Midbrain (tissue), 1 donor: ENCODE measurements around the gene HHAT.
A peak's percentile ranks its signal among the peaks of the same experiment; 100 is the strongest.

Experiments used
- DNase-seq: peaks from one replicate; lab custom pipeline; 2025; lab: John Stamatoyannopoulos, UW

Gene HHAT

DNA sequence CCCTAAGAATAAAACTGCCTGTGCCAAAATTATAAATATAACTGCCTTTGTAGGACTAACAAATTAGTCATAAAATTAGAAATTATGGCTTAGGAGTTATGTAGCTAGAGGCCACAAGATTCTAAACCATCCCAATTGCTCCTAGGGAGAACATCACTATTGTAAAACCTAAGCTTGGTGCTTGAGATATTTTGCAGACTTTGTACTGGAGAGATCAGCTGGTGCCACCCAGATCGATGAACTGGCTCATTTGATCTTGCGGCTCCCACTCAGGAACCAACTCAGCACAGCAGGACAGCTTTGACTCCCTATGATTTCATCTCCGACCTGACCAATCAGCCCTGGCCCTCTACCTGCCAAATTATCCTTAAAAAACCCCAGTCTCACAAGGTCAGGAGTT is 30.6 kb downstream of the HHAT start:
- no peak for DNase-seq

DNA sequence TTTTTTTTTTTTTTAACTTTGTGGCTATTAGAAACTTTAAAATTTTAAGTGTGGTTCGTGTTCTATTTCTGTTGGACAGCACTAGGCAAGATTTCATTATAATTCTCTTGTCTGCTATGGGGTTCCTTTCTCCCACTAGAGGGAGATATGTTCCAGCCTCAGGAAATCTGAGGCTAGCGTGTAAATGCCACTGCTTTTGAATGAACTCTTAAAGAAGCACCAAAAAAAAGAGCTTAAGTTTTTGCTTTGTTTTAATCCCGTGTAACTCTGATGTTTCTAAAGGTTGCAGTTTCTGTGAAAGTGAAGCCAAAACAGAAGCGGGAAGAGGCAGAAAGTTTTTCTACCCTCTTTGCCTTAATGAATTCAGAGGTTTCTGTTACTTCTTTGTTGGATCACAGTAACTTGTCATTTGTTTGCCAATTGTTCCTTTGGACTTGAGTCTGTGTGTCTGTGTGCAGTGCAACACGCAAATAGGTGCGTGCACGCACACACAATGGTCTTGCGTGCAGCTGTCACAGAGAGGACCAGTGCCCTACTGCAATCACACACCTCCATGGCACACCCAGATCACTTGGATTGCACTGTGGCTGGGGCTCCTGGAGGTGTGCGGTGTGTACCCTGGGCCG is 32.3 kb downstream of the HHAT start:
- peak; percentile 69 for DNase-seq

DNA sequence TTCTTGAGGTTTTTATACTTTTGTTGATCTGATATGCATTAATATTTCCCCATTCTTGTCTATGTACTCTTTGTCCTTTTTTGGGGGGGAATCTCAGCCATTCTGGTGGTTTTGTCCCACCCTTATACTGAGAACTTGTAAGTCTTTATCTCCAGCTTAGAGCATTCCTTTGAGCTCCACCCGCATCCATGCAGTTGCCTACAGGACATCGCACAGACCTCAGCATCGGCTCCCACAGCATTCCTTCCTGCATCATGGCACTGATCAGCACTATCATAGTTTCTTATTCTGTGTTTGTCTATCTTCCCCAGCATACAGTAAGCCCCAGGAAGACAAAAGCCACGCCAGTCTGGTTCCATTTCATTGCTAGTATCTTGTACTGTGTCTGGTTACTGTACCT is 33.0 kb downstream of the HHAT start:
- no peak for DNase-seq

DNA sequence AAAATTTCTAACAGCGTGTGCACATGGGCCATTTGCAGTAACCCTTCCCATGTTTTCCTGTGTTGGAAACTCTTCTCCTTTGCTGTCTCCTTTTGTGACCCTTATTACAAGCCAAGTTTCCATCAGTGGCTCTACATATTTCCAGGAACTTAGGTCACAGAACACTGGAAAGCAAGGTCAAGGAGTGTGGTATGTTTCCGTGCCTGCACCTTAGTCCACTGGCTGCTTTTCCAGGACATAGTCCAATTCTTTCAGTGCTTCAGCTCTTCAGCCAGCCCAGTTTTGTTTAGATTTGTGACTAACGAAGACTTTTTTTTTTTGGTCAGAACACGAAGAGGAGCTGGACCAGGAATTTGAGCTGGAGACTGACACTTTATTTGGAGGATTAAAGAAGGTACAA is 33.8 kb downstream of the HHAT start:
- no peak for DNase-seq

DNA sequence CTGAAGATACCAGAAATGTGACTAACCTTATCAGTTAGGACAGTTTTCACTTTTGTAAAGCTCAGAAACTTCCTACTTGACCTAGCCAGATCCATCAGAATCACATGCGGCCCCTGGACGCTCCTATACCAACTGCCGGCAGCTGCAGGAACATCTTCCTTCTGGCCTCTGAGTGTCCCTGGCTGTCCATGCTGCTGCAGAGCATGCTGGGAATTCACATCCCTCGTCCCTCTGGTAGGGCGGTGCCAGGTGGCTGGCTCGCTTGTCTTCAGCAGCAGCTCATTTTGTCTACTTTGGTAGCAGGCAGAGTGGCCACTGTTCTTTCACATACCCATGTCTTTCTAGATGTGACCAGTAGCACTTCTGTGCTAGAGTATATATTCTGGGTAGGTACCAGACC is 34.4 kb downstream of the HHAT start:
- no peak for DNase-seq

DNA sequence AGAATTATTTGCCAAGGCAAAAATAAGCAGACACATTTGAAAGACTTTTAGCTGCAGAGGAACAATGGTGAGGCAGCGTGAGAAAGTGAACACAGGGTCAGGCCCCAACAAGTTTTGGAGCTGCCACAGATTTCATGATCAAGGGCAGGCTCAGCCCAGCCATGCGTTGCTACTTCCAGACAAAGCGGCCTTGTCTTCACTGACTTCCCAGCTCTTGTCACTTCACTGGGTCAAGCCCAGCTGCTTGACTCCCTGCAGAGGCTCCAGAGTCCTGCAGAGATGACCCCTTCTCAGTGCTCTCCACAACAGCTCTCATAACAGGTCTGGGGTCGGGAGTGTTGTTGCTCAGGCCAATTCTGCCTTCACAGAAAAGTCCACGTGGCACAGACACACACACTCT is 35.8 kb downstream of the HHAT start:
- peak; percentile 53 for DNase-seq

DNA sequence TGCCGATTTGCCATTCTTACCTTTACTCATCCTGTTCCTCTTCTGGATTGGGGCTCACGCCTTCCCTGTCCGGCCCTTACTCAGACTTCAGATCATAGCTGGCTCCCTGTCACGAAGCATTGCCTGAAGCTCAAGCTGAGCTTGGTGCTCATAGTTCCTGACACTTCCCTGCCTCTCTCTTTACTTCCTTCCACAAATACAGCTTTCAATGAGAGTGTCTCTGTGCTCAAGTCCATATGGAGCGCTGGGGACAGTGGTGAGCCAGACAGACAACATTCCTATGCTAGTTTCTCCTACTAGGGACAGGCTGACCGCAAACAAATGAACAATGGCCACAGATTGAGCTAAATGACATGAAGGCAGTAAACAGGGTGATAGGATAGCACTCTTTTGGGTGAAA is 38.1 kb downstream of the HHAT start:
- no peak for DNase-seq

DNA sequence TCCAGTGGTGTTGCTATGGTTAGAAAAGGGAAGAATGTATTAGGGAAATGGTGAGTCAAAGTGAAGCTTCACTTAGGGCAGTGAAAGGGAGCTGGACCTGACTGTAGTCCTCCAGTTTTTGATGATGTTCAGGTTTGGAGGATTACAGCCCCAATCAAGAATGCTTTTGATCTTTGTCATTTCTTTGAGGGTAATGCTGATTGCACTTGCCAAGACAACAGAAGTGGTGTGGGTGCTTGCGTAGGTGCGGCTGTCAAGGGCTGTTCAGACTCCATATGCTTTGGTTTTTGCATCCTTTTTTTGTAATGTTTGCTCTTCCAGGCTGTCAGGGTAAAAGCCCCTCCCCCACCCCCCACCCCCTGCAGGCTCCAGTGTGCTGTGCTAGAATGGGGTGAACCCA is 38.9 kb downstream of the HHAT start:
- no peak for DNase-seq

DNA sequence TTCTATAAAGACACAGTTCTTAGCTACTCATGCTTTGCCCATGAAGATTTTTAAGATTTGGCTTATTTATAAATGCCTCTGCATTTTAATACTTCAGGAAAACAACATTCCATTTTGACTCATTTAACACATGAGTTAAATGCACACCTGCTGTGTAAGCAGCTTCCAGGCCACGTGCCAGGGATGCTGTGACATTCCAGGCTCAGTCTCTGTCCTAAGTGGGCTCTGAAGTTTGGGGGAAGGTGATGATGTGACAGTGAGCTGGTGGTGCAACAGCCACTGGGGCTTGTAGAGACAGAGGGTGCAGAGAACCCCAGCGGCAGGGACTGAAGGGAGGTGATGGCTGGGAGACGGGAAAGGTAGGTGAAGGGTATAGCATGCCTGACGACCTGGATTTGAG is 40.7 kb downstream of the HHAT start:
- no peak for DNase-seq

DNA sequence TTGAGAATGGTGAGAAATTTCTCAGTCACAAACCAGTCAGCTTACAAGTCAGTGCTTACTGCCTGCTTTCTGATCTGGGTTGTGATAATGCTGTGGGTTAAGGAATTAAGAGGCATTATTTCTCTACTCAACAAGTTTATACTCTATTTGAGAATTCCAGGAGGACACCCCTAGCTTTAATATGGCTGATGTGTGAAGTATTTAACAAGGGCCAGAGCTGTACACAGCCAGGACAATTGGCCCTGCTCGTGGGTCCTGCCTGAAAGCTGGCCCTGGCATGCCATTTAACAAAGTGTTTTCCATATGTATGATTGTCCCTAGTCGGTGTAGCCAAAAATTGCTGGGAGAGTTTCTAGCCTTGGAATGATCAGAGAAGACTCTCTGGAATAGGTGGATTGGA is 43.2 kb downstream of the HHAT start:
- no peak for DNase-seq

DNA sequence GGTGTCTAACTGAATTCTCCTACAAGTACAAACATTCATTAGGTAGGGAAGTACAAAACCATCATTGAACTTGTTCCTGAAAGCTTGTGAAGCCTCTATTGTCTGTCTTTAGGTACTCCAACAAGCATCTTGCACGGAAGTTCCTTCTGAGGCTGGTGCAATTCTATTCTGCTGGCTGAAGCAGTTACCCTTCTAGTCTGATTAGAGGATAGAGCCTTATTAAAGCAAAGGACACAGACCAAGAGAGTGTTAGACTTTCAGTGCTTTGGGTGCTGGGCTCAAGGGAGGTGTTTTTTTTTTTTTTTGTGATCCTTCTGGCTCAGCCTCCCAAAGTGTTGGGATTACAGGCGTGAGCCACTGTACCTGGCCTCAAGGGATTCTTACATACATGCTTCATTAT is 43.8 kb downstream of the HHAT start:
- no peak for DNase-seq

DNA sequence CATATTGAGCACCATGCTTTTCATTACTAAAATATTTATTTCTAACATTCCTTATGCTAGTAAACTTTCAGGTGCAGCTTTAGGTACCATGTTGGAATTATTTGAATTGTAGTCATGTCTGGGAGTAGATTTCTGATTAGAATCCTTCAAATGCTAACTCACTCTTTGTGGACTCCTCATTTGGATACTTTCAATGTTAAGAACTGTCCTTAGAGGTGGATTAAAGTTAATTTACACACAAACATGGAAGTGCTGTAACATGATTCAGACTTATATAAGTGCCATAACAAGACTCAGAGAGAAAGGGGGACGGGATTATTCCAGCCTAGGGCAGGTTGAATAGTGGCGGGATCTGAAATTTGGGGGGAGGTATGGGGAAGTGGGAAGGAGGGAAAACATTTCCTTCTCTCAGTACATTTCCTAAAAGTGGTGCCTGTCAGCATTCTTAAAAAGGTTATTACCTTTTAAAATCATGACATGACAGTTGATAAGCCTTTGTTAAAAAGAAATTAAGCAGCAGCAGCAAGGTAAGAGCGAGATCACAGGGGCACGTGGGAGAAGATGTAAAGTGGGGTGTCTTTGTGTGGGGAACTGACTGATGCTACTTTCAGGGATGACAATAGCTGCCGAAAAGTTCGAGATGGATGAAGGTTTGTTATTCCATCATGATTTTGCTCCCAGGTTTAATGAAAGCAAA is 44.4 kb downstream of the HHAT start:
- no peak for DNase-seq

DNA sequence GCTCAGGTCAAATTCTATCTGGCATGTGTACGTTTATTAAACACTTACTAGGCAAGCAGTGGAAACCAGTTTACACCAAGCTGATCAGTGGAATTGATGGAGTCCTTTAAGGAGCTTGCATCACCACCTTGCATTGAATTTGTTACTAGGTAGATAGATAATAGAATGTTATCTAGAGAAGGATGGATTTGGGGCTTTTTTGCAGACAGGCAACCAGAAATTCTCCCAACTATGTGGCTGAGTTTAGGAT is 44.9 kb downstream of the HHAT start:
- DNase-seq, result no peak

DNA sequence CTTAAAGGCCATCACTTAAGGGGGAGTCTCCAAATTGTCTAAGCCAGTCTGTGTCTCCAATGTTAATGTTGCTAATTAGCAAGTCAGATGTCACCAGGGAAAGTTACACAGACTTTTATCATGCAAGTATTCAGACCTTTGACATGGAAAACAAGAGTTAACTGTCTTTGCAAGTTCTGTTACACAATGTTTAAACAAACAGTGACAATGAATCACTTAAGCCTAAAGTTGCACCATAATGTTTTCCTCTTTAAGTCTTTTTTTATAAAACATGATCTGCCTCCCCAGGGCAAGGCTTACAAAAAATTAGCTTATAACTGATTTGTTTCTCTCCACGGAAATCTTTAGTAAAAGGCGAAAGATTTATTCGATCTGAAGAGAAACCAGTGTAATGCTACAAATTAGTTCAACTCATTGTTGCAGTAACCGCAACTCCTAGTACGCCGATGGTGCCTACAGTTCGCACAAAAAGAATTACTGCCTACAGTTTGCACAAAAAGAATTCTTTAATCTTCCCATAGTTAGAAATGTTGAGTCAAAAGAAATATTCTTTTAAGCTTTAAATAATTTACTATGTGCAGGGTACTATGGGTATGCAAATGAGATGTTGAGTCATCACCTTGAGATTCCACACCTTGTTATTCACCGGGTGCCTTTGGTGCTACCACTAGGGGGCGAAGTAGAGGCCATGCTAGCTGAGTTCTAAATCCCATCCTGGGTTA is 45.3 kb downstream of the HHAT start:
- DNase-seq, result no peak

DNA sequence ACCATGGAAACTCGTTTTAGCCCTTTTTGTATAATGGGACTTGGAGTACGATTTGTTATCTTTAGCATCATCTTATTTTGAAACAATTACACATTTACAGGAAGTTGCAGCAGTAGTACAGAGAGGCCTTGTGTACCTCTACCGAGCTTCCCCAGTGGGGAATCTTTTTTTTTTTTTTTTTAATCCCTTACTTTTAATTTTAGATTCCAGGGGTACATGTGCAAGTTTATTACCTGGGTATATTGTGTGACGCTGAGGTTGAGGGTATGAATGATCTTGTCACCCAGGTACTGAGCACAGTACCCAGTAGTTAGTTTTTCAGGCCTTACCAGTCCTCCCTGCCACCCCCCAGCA is 45.9 kb downstream of the HHAT start:
- DNase-seq, result no peak

DNA sequence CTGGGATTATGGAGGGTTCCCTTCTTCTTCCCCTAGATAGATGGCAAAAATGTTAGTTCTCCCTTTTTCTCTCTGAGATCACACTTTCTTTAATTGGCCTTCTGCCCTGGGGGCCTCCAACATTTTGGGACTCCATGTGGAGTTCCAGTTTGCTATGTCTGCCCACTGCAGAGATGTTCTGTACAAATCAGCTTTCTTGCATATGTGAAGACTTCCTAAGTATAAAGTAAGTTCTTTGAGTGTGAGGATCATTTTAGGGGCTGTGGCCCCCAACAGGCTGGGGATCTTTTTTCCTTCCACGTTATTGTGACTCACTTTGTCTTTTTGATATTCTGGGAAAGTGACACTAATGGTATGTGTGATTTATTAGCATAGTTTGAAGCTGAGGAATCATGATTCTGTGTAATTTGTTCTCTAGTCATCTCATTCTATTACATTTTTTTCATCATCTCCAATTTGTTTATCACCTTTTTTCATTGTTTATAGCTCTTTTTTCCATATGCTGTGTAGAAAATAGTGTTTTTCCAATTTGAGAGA is 48.2 kb downstream of the HHAT start:
- no peak for DNase-seq

DNA sequence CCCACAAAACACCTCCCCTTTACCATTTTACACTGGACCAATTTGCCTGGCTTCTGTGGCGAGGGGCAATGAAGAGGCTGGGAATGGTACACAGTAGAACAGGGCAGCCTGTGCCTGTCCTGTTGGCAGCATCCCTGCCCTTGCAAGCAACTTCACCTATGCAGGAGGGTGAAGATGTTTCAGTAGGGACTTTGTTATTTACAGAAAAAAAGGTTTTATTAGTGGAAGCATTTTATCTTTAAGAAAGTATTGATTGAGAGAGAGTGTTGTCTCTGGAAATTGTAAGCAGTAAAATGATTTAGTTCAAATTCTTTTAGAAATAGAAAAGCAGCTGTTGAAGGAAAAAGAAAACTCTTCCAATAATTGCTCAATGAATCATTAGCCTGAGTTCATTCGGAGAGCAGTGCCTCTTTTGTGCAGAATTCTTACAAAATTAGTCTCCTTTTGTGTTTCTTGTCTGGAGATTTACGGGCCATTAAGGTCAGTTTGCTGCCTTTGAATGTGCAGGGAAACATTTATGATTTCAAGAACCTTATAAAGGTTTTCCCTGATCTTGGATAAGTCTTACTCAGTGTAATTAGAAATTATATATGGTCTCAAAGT is 49.1 kb downstream of the HHAT start:
- DNase-seq, result no peak

DNA sequence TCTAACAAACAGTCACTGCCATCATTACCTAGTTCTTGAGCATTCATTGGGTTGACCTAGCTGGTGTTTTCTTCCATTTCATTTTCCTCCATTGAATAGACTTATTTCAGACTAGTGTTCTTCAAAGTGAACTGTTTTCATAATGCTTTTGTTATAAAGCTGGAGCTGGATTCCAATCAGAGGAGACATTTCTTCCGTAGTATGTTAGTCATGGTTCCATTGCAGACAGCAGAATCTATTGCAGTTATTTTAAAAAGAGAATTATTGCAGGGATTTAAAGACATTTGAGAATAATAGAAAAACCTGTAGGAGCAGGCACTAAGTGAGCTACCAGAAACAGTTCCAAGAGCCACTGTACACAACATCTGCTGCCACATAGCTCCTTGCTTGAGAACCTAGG is 50.0 kb downstream of the HHAT start:
- DNase-seq, result no peak

DNA sequence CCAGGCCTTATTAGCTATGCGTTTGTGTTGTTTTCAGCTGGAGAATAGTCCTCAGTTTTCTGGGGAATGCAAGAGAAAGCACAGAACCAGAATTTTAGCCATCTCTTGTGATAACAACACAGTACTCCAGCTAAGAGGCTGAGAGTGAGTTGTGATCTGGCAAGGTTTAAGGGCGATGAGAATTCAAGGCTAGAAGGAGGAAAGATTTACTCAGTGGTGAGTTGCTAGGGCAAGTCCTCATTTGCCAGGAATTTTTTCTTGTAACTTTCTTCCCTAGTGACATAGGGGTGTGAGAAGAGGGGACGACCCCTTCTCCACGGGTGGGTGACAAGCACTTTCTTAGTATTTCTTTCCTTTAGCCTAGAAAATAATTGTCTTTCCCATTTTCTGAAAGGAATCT is 53.2 kb downstream of the HHAT start:
- DNase-seq, result no peak

DNA sequence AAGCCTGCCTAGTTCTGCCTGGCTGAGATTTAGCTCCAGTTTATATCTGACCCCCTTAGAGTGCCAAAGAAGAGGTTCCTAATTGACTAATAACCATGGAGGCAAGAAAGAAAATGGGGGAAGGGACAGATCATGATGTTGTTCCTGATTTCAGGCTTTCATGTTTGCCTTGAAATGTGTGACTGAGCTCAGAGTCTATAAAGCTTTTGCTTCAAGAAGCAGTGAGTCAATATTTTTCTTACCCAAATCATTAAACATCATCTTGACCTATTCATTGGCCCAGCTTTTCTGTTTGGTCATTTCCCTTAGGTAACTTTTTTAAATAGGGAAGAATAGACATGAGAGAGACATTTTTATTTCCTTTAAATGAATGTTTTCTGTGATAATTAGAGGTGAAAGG is 55.9 kb downstream of the HHAT start:
- no peak for DNase-seq

DNA sequence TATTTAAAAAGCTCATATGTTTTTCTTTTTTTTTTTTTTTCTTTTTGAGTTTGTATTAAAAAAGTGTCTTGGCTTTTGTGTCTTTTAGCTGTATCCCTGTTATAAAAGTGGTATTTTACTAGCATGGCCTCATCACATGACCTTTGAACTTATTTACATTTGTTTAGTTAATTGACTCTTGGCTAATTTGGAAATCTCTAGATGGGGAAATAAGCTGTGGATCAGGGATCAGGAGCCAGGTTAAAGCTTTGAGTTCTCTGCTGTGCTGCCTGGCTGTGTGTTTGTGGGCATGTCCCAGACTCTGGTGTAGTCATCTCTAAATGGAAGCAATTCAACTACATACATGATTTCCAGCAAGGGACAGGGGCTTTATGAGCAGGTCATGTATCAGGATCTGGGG is 56.5 kb downstream of the HHAT start:
- DNase-seq, result no peak

DNA sequence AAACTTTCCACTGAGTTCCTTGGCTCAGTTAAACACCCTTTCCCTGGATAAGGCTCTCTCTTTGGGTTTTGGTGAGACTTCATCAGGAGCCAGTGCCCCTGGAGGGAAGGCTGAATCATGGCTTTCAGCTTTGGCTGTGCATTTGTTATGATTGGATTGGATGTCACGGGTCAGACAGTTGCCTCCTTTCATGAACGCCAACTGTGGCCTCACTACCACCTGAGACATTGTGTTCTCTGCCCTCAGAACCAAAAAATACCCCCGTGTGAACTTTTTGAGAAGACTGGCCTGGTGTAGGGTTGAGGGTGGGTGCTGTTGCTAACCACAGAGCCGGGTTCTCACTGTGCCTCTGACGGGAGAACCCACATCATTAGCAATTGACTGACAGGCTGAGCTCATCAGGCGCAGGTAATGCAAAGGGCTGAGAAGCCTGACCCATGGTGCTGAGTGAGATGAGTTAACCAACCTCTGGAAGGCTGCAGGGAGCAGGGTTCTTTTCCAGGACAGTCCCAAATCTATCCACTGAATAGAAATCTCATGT is 65.6 kb downstream of the HHAT start:
- DNase-seq, result no peak

DNA sequence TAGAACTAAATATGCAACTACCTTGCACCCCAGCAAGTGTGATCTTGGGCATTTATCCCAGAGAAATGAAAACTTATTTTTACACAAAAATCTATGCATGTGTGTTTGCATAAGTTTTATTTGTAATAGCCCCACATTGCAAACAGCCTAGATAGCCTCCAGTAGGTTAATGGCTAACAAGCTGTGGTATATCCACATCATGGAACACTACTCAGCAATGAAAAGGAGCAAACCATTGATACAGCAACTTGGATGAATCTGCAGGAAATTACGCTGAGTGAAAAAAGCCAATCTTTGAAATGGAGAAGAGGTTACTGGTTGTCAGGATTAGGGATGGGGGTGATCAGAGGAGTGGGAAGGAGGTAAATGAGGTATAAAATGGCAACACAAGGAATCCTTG is 67.8 kb downstream of the HHAT start:
- no peak for DNase-seq
